Measurements from ENCODE around the gene ABCD3.
"Not testable (repeated sequence)": the region's sequence is repeated elsewhere in the genome, so short reads cannot be mapped to it uniquely, and the experiment has no call there.

Gene ABCD3

GRCh38 chr1:94433866-94434265, 15.7 kb downstream of the ABCD3 start:
- DNase-seq, result no peak
- no peak overlapping the region for H3K4me3 ChIP-seq (ENCODE audit: low read depth, low read length)
- no peaks in the 10 kb centered on the region for H3K27me3 ChIP-seq (replicated peaks)
- H3K27ac ChIP-seq, result no peak overlapping the region
- no peak for TF ChIP-seq CTCF (IDR thresholded peaks at IDR 0.05; ENCODE audit: low read depth, low read length, missing control alignments)
- H3K36me3 ChIP-seq (replicated peaks), result no peaks in the 10 kb centered on the region
- in situ Hi-C loops (cut with HindIII; ENCODE audit: low pct_ligation_motif_present, low sequenced_read_pairs), result no loop called here

GRCh38 chr1:94434365-94435045, 16.3 kb downstream of the ABCD3 start:
- no peak for TF ChIP-seq CTCF (IDR thresholded peaks at IDR 0.05; ENCODE audit: low read depth, low read length, missing control alignments)
- Histone ChIP-seq H3K4me3 (ENCODE audit: low read depth, low read length) (no peak overlapping the region), H3K27ac (no peak overlapping the region), H3K36me3 (replicated peaks) (no peaks in the 10 kb centered on the region), H3K27me3 (replicated peaks) (no peaks in the 10 kb centered on the region)
- in situ Hi-C loops (cut with HindIII; ENCODE audit: low pct_ligation_motif_present, low sequenced_read_pairs), result no loop called here
- DNase-seq, result no peak

GRCh38 chr1:94438692-94439276, 20.6 kb downstream of the ABCD3 start:
- Histone ChIP-seq H3K4me3 (ENCODE audit: low read depth, low read length) (no peak overlapping the region), H3K27ac (no peak overlapping the region), H3K36me3 (replicated peaks) (no peaks in the 10 kb centered on the region), H3K27me3 (replicated peaks) (no peaks in the 10 kb centered on the region)
- TF ChIP-seq CTCF (IDR thresholded peaks at IDR 0.05; ENCODE audit: low read depth, low read length, missing control alignments), result no peak
- in situ Hi-C loops (cut with HindIII; ENCODE audit: low pct_ligation_motif_present, low sequenced_read_pairs), result no loop called here
- DNase-seq, result no peak

- in situ Hi-C loops (cut with HindIII; ENCODE audit: low pct_ligation_motif_present, low sequenced_read_pairs), result no loop called here
- H3K27me3 ChIP-seq (replicated peaks), result no peaks in the 10 kb centered on the region
- H3K27ac ChIP-seq, result no peak overlapping the region
- H3K36me3 ChIP-seq (replicated peaks), result no peaks in the 10 kb centered on the region
- no peak overlapping the region for H3K4me3 ChIP-seq (ENCODE audit: low read depth, low read length)
- DNase-seq, result no peak
- TF ChIP-seq CTCF (IDR thresholded peaks at IDR 0.05; ENCODE audit: low read depth, low read length, missing control alignments), result no peak
These were observed 21.9 kb downstream of the ABCD3 start for GRCh38 chr1:94440088-94440487.

- H3K27me3 ChIP-seq (replicated peaks); in situ Hi-C loops (cut with HindIII; ENCODE audit: low pct_ligation_motif_present, low sequenced_read_pairs); H3K4me3 ChIP-seq (ENCODE audit: low read depth, low read length); H3K36me3 ChIP-seq (replicated peaks); H3K27ac ChIP-seq; DNase-seq: not testable (repeated sequence)
These were observed 24.9 kb downstream of the ABCD3 start for GRCh38 chr1:94443067-94443466.

- in situ Hi-C loops (cut with HindIII; ENCODE audit: low pct_ligation_motif_present, low sequenced_read_pairs); H3K4me3 ChIP-seq (ENCODE audit: low read depth, low read length); H3K27me3 ChIP-seq (replicated peaks); DNase-seq; H3K27ac ChIP-seq; H3K36me3 ChIP-seq (replicated peaks): not testable (repeated sequence)
These were observed 26.6 kb downstream of the ABCD3 start for GRCh38 chr1:94444819-94445218.

GRCh38 chr1:94445733-94446132, 27.5 kb downstream of the ABCD3 start:
- H3K27me3 ChIP-seq (replicated peaks); H3K4me3 ChIP-seq (ENCODE audit: low read depth, low read length); in situ Hi-C loops (cut with HindIII; ENCODE audit: low pct_ligation_motif_present, low sequenced_read_pairs); H3K27ac ChIP-seq; DNase-seq: not testable (repeated sequence)
- H3K36me3 ChIP-seq (replicated peaks), result peaks cover 16% of the 10 kb centered on the region

GRCh38 chr1:94446177-94446576, 28.0 kb downstream of the ABCD3 start:
- peaks cover 16% of the 10 kb centered on the region for H3K36me3 ChIP-seq (replicated peaks)
- DNase-seq; in situ Hi-C loops (cut with HindIII; ENCODE audit: low pct_ligation_motif_present, low sequenced_read_pairs); H3K27ac ChIP-seq; H3K4me3 ChIP-seq (ENCODE audit: low read depth, low read length); H3K27me3 ChIP-seq (replicated peaks): not testable (repeated sequence)

GRCh38 chr1:94448741-94449140, 30.6 kb downstream of the ABCD3 start:
- H3K4me3 ChIP-seq (ENCODE audit: low read depth, low read length); H3K27me3 ChIP-seq (replicated peaks); in situ Hi-C loops (cut with HindIII; ENCODE audit: low pct_ligation_motif_present, low sequenced_read_pairs); DNase-seq; H3K27ac ChIP-seq: not testable (repeated sequence)
- peaks cover 16% of the 10 kb centered on the region for H3K36me3 ChIP-seq (replicated peaks)

Measured in brain microvascular endothelial cell (primary cell).